Colonic mucosa (tissue), 4 donors: ENCODE results near the gene RBBP7. TPM values are rescaled to one million over a fixed set of nuclear protein-coding genes. Genes with fewer than 3 reads are reported as not detected.
"Not testable (repeated sequence)": the region's sequence is repeated elsewhere in the genome, so short reads cannot be mapped to it uniquely, and the experiment has no call there.

ENCODE experiments used
- DNase-seq: peaks from one replicate; pipeline ENCODE4 v3.0.0-alpha.2; 2020
- H3K27ac ChIP-seq: fragments of 200-600 bp; one replicate; pipeline ENCODE4 v1.8.0; 2021
- H3K27me3 ChIP-seq: fragments of 200-600 bp; one replicate; pipeline ENCODE4 v1.8.0; 2021
- H3K36me3 ChIP-seq: fragments of 200-600 bp; one replicate; pipeline ENCODE4 v1.8.0; 2021
- H3K4me1 ChIP-seq: fragments of 200-600 bp; one replicate; pipeline ENCODE4 v1.8.0; 2021; ENCODE audit warnings: mild to moderate bottlenecking
- H3K4me3 ChIP-seq: fragments of 200-600 bp; one replicate; pipeline ENCODE4 v1.8.0; 2021
- H3K9ac ChIP-seq, 2 donors: one replicate each; pipeline ENCODE4 v1.7.0; 2013; ENCODE audit warnings: control low read depth in 2 of 2, low read depth in 2 of 2, low read length in 2 of 2
- H3K9me3 ChIP-seq: fragments of 200-600 bp; one replicate; pipeline ENCODE4 v1.8.0; 2021
- CTCF ChIP-seq: fragments of 200-600 bp; IDR thresholded peaks from one replicate; pipeline ENCODE4 v1.8.0; 2022; ENCODE audit warnings: antibody characterized with exemption, mild to moderate bottlenecking
- intact Hi-C: fragments of 100-400 bp; cut with DNase I; formaldehyde crosslinking; loops from one replicate; pipeline ENCODE4 v1.14.1; 2022
- total RNA-seq, 2 donors: library from RNA; stranded (reverse); fragmentation: NEBNext Ultra II Directional in 1 of 2; extraction: Animal tissue kit (Norgen Biotek cat#: 25700) in 1 of 2; gene quantifications; one replicate each; pipeline ENCODE4 v1.2.1, GENCODE V29; 2021
- donor health status: healthy.
- donor health status: DM: no; HTN: no; CAD: no.
- donor health status: DM: no; HTN: no; CAD: no.

The RBBP7 gene
- total RNA-seq, 2 donors from 2014 or later: 89.3 to 112 TPM

GRCh38 chrX:16862829-16863228 is 7.3 kb downstream of the RBBP7 start:
- Histone ChIP-seq H3K27ac (no peak overlapping the region), H3K4me1 (no peaks in the 10 kb centered on the region), H3K36me3 (no peaks in the 10 kb centered on the region), H3K9me3 (no peaks in the 10 kb centered on the region), H3K9ac (no peak overlapping the region), H3K27me3 (no peaks in the 10 kb centered on the region), H3K4me3 (no peak overlapping the region)
- intact Hi-C loops: no loop called here
- no peak for DNase-seq
- TF ChIP-seq CTCF: no peak

- intact Hi-C loops: no loop called here
- H3K27me3 ChIP-seq: no peaks in the 10 kb centered on the region
- H3K4me1 ChIP-seq: no peaks in the 10 kb centered on the region
- no peak overlapping the region for H3K27ac ChIP-seq
- H3K36me3 ChIP-seq: no peaks in the 10 kb centered on the region
- H3K9me3 ChIP-seq: no peaks in the 10 kb centered on the region
- no peak for TF ChIP-seq CTCF
- no peak overlapping the region for H3K4me3 ChIP-seq
- no peak for DNase-seq
- no peak overlapping the region for H3K9ac ChIP-seq
Observed at GRCh38 chrX:16856744-16857143, 13.4 kb downstream of the RBBP7 start.

- DNase-seq, H3K27me3 ChIP-seq, H3K36me3 ChIP-seq, intact Hi-C loops, H3K9ac ChIP-seq, H3K4me3 ChIP-seq, H3K27ac ChIP-seq, H3K9me3 ChIP-seq, H3K4me1 ChIP-seq: not testable (repeated sequence)
Observed at GRCh38 chrX:16856076-16856404, 14.1 kb downstream of the RBBP7 start.

GRCh38 chrX:16855363-16856075 is 14.6 kb downstream of the RBBP7 start:
- H3K4me1 ChIP-seq: no peaks in the 10 kb centered on the region
- intact Hi-C loops: no loop called here
- no peak overlapping the region for H3K9ac ChIP-seq
- no peak for DNase-seq
- H3K27me3 ChIP-seq: no peaks in the 10 kb centered on the region
- no peak overlapping the region for H3K4me3 ChIP-seq
- no peaks in the 10 kb centered on the region for H3K36me3 ChIP-seq
- no peak overlapping the region for H3K27ac ChIP-seq
- no peaks in the 10 kb centered on the region for H3K9me3 ChIP-seq
- TF ChIP-seq CTCF: no peak

GRCh38 chrX:16853537-16853936 is 16.6 kb downstream of the RBBP7 start:
- Histone ChIP-seq H3K36me3 (no peaks in the 10 kb centered on the region), H3K4me3 (no peak overlapping the region)

More at GRCh38 chrX:16853537-16853936, 16.6 kb downstream of the RBBP7 start:
- TF ChIP-seq CTCF: no peak
- H3K27ac ChIP-seq: no peak overlapping the region
- no peaks in the 10 kb centered on the region for H3K27me3 ChIP-seq
- intact Hi-C loops: no loop called here
- H3K9me3 ChIP-seq: no peaks in the 10 kb centered on the region
- no peak for DNase-seq
- no peak overlapping the region for H3K9ac ChIP-seq
- no peaks in the 10 kb centered on the region for H3K4me1 ChIP-seq
